ENCODE results near the gene PGM5.

DNA sequence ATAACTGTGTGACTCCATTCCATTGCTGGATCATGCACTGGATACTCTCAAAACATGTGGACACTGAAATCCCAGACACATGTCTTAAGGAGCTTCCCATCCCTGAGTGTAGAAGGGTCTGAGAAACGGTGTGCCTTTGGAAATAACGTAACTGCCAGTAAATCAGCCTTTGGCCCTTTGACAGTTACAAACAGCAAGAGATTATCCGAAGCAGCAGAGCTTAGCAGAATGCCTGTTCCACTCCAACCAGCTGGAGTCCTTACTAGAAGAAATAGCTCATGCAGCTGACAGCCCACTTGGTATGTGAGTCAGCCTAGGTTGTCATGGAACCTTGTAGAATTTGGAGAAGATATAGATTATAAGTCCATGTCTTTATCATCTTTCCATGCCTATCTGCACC lies 177.3 kb downstream of the PGM5 start:
- TF ChIP-seq ZNF396 (CRISPR knock-in tag; IDR thresholded peaks at IDR 0.05; ENCODE audit: borderline replicate concordance) (no peak), GABPB1 (CRISPR knock-in tag; IDR thresholded peaks at IDR 0.05) (no peak), ESRRA (CRISPR knock-in tag; IDR thresholded peaks at IDR 0.05; ENCODE audit: borderline replicate concordance) (no peak), ZNF423 (CRISPR knock-in tag; IDR thresholded peaks at IDR 0.05) (no peak), RORB (CRISPR knock-in tag; IDR thresholded peaks at IDR 0.05) (no peak), RELA (CRISPR knock-in tag; IDR thresholded peaks at IDR 0.05; ENCODE audit: borderline replicate concordance) (no peak), PRRX2 (CRISPR knock-in tag; IDR thresholded peaks at IDR 0.05) (no peak)
- TF ChIP-seq, protein P1, sequence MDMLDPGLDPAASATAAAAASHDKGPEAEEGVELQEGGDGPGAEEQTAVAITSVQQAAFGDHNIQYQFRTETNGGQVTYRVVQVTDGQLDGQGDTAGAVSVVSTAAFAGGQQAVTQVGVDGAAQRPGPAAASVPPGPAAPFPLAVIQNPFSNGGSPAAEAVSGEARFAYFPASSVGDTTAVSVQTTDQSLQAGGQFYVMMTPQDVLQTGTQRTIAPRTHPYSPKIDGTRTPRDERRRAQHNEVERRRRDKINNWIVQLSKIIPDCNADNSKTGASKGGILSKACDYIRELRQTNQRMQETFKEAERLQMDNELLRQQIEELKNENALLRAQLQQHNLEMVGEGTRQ (CRISPR knock-in tag; IDR thresholded peaks at IDR 0.05): no peak
- TF ChIP-seq, protein P2, sequence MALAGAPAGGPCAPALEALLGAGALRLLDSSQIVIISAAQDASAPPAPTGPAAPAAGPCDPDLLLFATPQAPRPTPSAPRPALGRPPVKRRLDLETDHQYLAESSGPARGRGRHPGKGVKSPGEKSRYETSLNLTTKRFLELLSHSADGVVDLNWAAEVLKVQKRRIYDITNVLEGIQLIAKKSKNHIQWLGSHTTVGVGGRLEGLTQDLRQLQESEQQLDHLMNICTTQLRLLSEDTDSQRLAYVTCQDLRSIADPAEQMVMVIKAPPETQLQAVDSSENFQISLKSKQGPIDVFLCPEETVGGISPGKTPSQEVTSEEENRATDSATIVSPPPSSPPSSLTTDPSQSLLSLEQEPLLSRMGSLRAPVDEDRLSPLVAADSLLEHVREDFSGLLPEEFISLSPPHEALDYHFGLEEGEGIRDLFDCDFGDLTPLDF (CRISPR knock-in tag; IDR thresholded peaks at IDR 0.05): no peak
- TF ChIP-seq, protein P3, sequence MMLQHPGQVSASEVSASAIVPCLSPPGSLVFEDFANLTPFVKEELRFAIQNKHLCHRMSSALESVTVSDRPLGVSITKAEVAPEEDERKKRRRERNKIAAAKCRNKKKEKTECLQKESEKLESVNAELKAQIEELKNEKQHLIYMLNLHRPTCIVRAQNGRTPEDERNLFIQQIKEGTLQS (CRISPR knock-in tag; conservative IDR thresholded peaks at IDR 0.05): no peak
- TF ChIP-seq, protein P4, sequence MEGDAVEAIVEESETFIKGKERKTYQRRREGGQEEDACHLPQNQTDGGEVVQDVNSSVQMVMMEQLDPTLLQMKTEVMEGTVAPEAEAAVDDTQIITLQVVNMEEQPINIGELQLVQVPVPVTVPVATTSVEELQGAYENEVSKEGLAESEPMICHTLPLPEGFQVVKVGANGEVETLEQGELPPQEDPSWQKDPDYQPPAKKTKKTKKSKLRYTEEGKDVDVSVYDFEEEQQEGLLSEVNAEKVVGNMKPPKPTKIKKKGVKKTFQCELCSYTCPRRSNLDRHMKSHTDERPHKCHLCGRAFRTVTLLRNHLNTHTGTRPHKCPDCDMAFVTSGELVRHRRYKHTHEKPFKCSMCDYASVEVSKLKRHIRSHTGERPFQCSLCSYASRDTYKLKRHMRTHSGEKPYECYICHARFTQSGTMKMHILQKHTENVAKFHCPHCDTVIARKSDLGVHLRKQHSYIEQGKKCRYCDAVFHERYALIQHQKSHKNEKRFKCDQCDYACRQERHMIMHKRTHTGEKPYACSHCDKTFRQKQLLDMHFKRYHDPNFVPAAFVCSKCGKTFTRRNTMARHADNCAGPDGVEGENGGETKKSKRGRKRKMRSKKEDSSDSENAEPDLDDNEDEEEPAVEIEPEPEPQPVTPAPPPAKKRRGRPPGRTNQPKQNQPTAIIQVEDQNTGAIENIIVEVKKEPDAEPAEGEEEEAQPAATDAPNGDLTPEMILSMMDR (IDR thresholded peaks at IDR 0.05): no peak
